ENCODE measurements around the gene CAMTA1.

Gene CAMTA1

DNA sequence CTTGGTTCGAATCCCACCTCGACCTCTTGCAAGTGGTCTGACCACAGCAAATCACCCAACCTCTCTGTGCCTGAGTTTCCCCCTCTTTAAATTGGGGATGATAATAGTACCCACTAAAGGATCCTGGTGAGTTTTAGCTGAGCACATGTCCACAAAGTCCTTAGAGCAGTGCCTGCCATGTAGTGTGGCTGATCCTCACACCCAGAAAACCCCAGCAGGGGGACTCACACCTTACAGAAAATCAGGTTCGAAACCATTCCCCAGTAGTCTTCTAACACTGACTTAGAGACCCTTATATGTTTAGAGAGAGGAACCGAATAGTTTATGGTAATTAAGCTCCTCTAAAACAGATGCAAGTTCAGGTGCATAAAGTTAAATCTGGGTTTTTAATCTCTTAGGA lies 89.0 kb downstream of the CAMTA1 start:
- TF ChIP-seq, protein P1, sequence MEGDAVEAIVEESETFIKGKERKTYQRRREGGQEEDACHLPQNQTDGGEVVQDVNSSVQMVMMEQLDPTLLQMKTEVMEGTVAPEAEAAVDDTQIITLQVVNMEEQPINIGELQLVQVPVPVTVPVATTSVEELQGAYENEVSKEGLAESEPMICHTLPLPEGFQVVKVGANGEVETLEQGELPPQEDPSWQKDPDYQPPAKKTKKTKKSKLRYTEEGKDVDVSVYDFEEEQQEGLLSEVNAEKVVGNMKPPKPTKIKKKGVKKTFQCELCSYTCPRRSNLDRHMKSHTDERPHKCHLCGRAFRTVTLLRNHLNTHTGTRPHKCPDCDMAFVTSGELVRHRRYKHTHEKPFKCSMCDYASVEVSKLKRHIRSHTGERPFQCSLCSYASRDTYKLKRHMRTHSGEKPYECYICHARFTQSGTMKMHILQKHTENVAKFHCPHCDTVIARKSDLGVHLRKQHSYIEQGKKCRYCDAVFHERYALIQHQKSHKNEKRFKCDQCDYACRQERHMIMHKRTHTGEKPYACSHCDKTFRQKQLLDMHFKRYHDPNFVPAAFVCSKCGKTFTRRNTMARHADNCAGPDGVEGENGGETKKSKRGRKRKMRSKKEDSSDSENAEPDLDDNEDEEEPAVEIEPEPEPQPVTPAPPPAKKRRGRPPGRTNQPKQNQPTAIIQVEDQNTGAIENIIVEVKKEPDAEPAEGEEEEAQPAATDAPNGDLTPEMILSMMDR (IDR thresholded peaks at IDR 0.05; ENCODE audit: control insufficient read depth, insufficient read depth, low read depth, low read length, missing control alignments), result no peak
- DNase-seq (ENCODE audit: low read depth), result no peak
- H3K4me3 ChIP-seq (ENCODE audit: control insufficient read depth, low read depth, low read length), result no peak overlapping the region

DNA sequence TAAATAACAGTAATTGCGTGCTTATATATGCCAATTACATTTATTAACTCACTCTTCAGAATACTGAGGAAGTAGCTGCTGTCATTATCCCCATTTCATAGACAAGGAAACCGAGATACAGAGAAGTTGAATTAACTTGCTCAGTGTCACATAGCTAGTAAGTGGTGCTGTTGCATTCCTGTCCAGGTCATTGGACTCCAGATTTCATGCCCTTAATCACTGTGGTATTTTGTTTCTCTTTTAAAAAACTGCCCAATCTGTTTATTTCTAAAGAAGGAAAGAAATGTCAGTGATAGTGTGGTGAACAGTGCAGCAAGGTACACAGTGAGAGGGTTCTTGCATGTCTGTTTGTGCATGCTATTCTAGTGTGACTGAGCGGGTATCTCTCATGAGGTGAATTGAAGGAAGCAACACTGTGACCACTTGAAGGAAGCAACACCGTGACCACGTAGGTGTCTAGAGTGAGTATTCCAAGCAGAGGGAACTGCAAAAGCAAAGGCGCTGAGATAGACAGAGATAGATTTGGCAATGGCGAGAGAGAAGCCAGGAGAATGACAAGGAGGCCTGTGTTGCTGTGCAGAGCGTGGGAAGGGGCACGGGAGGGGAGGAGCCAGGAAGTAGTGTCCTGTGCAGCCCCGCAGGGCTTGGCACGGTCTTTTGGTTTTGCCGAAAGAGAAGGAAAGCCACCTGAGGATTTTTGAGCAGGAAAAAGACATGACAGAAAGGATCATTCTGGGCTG lies 95.9 kb downstream of the CAMTA1 start:
- TF ChIP-seq, protein P1 (IDR thresholded peaks at IDR 0.05; ENCODE audit: control insufficient read depth, insufficient read depth, low read depth, low read length, missing control alignments), result no peak
- no peak overlapping the region for H3K4me3 ChIP-seq (ENCODE audit: control insufficient read depth, low read depth, low read length)
- no peak for DNase-seq (ENCODE audit: low read depth)

DNA sequence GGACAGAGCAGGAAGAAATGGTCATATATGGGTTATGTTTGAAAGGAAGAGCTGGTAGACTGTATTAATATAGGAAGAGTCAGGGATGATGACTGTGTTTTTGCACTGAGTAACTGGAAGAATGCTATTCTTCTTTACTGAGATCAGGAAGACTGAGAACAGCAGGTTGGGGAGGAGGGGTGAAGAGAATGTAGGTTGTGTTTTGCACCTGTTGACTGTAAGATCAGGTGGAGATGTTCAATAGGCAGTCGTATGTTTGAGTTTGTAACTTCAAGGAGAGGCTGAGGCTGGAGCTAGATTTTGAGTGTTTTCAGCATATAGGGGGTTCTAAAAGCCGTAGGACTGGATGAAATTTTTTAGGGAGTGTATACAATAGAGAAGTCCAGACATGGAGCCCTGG lies 97.2 kb downstream of the CAMTA1 start:
- no peak for DNase-seq (ENCODE audit: low read depth)
- no peak overlapping the region for H3K4me3 ChIP-seq (ENCODE audit: control insufficient read depth, low read depth, low read length)
- TF ChIP-seq, protein P1 (IDR thresholded peaks at IDR 0.05; ENCODE audit: control insufficient read depth, insufficient read depth, low read depth, low read length, missing control alignments), result no peak

DNA sequence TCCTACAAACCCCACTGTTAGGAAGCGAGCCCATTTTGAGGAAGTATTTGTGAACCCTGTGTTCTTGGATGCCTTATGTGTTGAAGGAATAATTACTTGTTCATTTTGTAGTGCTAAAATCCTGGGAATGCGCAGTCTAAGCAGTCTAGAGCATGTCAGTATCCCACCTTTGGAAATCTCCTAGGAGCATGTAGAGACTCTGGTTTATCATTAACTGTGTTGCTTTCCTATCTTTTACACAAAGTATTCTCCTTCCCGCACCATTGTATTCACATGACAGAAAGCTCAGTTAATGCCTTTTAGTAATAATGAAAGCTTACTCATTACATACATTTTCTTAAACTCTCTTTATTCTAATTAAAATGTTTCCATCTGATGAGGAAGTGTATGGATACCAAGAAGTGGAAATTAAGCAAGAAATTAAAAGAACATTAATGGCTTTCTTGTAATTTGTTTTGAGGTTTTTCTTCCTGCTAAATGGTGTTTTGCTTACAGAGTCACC lies 99.4 kb downstream of the CAMTA1 start:
- DNase-seq (ENCODE audit: low read depth), result no peak
- TF ChIP-seq, protein P1 (IDR thresholded peaks at IDR 0.05; ENCODE audit: control insufficient read depth, insufficient read depth, low read depth, low read length, missing control alignments), result no peak
- H3K4me3 ChIP-seq (ENCODE audit: control insufficient read depth, low read depth, low read length), result no peak overlapping the region

DNA sequence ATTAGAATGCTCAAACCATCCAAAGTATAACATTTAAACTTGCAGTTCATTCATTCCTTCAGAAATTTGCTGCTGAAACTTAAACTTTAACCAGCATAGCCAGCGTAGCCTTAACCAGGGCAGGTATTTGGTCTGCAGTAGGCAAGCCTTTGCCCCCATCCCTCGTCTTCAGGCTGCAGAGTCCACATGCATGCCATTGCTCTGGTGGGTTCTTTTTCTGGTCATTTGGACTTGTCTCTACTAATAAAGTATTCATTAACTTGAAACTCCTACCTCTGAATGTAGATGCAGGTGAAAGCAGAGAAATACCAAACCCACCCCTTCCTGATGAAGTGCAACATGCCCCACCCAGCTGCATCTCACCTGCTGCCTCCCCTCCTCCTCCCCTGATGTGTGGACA lies 100.2 kb downstream of the CAMTA1 start:
- H3K4me3 ChIP-seq (ENCODE audit: control insufficient read depth, low read depth, low read length), result no peak overlapping the region
- TF ChIP-seq, protein P1 (IDR thresholded peaks at IDR 0.05; ENCODE audit: control insufficient read depth, insufficient read depth, low read depth, low read length, missing control alignments), result no peak
- DNase-seq (ENCODE audit: low read depth), result no peak

DNA sequence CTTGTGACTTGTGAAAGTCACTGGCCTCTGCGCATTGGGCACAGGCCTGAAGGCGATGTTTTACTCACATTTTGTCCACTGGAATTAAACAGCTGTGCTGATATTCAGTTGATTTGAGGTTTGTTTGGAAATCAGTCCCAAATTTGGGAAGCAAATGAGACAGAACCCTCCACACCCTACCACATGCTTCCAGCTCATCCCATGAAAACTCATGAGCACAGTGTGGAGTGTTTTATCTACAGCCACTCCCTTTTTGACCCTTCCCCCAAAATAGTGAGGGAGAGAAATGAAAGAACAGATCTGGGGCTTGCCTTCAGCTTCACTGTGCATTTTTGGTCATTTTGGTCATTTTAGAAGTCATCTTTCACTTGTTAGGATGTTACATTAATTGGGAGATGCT lies 101.3 kb downstream of the CAMTA1 start:
- no peak for DNase-seq (ENCODE audit: low read depth)
- TF ChIP-seq, protein P1 (IDR thresholded peaks at IDR 0.05; ENCODE audit: control insufficient read depth, insufficient read depth, low read depth, low read length, missing control alignments), result no peak
- no peak overlapping the region for H3K4me3 ChIP-seq (ENCODE audit: control insufficient read depth, low read depth, low read length)

Measured in AG09309 (cell line).